HG03342 (cell line): Measurements from ENCODE around the gene RAI14.

Experiments used
- ATAC-seq: cut with Tn5 transposase; IDR thresholded peaks from one replicate; pipeline ENCODE4 v1.9.1; 2021; ENCODE audit warnings: mild to moderate bottlenecking, moderate library complexity; ENCODE audit not compliant: unreplicated experiment

Gene RAI14

DNA sequence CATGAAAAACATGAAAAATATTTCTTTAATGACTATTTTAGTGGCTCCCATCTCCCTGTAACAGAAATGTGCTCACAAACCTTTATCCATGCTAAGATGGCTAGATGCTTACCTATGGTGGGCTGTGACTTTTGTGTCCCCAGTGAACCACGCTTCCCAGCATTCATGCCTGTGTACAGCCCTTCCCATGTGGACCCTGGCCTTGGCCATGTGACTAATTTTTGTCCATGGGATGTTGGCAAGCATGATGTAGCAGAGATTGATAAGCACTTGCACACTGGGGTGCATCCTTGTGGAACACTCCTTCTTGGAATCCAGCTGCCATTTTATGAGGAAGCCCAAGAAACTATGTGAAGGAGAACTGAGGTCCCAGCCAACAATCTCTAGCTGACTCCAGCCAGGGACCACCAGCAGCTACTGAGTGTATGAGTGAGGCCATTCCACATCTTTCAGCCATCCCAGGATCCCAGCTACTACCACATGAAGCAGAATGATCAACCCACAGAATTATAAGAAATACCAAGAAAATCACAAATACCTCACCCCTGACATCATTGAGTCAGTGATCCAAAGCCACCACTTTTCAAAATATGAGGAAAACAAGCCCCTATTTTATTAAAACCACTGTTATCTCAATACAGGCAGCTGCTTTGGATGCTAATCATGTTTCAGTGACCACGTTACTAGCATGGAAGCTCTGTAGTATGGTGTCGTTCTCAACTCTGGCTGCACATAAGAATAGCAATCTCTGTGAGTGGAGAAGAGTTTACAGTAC lies 16.1 kb upstream of the RAI14 start:
- no peak for ATAC-seq

DNA sequence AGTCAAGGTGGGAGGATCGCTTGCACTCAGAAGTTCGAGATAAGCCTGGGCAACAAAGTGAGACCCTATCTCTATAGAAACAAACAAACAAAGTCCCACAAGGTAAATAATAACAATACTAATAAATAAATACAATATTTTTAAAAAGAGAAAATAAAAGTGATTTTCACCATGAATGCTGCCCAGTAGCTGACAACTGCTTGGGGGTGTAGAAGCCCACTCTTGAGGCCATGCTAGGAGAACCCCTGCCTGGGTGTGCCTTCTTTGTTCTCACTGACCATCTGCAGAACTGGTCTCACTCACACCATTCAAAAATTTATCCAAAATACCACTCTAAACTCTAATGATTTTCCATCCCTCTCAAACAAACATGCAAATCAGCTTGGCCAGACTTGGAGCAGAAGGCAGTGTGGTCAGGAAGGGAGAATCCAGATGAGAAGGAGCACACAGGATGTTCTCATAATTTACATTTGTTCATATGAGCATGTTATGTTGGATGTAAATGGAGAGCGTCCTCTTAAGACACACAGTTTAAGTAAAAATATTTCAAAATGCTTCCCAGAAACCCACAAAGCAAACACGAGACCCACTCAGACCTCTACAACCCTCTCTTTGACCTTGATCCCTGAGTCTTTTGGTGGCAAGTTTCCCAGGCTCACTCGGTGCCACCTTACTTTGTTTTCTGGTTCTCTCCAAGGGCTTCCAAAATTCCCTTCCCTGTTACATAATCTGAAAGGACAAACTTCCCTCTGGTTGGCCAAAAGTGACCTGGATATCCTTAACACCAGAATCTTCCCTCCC lies 7.9 kb upstream of the RAI14 start:
- ATAC-seq = no peak

DNA sequence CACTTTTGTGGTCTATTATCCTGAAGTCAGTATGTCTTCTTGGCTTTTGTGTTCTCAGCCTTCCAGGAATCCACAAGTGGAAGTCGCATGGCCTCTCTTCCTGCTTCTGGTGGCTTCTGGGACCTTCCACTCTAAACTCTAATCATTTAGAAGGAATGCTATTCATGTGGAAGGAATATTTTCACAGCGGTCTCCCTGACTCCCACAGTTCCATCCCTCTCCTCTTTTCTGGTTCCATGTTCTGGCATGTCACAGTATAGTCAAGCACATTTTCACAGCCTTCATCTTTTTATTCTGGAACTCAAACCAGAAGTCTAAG lies 7.3 kb upstream of the RAI14 start:
- no peak for ATAC-seq

DNA sequence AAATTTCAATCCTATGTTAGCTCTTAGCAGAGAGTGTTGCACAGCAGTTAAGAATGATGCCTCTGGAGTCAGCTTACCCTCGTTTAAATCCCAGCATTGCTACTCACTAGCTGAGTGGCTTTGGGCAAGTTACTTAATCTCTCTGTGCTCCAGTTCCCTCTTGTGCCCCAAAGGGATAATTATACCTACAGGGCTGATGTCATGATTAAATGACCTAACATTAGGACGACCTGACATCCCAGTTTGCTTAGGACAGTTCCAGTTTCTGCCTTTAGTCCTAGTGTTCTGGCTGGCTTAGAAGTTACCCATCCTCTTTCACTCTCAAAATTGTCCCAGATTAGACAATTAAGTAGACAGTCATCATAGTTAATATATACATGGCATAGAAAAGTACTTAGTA lies 4.3 kb upstream of the RAI14 start:
- ATAC-seq = no peak

DNA sequence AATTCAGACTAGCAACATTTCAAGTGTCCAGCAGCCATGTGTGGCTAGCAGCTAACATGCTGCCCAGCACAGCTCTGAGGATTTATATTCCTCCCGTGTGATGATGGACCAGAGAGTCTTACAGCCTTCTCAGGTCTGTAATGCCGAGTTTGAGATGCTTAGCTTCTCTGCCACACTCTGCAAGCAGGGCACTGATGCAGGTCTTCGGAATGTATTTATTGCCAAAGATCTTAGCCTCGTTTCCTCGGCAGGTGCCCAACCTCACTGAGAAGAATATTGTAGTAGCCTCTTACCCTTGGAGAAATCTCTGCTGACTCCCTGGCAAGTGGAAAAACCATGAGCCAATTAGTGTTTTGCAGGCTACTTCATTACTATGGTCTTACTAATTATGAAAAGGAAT lies 3.7 kb upstream of the RAI14 start:
- no peak for ATAC-seq

DNA sequence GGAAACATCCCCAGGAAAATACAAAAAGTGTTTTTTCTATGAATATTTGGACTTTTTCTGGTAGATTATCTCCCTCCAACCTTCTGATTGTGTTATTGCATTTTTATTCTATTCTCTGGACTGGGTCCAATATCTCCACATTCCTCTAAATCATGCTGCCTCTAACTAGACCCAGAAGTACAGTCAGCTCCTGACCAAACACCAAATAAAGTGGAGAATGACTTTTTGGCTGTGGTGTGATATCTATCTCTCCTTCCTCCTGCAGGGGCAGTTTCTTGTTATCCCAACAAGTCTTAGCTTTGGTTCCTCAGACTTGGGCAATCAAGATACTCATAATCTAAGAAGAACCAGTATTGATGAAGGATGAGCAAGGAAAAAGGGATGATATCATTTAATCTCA lies 3.2 kb upstream of the RAI14 start:
- no peak for ATAC-seq

DNA sequence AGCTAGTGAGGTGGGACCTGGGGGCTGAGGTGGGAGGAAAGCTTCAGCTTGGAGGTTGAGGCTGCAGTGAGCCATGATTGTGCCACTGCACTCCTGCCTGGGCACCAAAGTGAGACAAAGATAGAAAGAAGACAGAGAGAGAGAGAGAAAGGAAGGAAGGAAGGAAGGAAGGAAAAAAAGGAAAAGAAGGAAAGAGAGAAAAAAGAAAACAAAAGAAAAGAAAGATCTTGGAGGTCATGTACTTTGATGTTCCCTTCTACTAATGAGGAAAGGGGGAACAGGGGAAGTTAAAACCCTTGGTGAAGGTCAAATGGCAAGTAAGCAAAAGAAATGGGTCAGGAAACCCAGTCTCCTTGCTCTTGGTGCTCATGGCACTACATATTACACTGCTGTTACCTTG lies 2.4 kb upstream of the RAI14 start:
- ATAC-seq = no peak

DNA sequence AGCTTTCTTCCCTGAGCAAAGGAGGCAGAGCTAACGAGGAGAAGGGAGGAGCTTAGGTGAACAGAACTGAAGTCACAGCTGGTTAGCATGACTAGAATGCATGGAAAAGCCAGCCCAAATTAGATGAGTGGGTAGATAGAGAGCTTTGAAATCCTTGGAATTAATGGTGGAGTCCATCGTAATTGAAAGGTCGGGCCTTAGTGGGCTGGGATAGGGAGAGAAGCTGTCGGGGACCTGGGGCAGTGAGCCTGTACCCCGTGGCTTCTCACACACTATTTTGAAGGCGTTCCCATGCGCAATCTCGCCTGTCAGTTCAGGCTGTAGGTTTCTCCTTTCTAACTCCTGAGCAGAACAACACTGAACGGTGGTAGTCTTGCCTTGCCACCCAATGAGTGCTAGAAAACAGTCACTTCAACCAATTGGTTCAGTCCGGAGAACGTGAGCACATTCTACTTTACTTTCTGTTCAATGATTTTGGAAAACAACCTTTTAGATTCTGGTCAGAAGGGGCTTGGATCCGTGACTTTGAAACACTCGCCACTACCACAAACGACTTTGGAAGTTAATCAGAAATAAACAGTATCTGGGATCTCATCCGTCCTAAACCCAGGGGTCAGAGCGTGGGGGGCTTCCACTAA lies 655 bp upstream of the RAI14 start:
- no peak for ATAC-seq

DNA sequence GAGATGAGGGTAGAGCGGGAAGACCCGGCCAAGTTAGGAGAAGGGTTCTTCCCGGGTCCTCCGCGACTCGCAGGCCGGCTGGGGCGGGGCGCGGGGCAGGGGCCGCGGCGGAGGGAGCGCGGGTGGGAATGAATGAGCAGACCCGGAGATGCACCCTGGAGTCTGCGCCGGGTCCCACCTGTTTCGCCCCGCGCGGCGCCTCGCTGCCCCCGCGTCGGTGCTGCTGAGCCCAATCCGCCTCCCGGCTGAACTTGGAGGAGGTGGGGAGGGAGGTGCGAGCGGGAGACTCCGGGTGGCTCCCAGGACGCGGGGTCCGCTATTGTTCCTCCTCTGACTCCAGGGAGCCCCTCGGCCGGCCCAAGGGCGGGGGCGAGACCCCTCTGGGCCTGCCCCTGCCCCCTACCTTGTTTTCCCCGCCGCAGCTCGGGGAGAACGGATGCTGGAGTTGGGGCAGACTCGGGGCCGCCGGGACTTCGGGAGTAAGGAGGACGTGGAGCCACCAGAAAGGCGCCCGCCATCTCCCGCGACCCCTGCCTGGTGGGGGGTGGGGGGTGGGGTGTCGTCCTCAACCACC lies 659 bp downstream of the RAI14 start:
- no peak for ATAC-seq

DNA sequence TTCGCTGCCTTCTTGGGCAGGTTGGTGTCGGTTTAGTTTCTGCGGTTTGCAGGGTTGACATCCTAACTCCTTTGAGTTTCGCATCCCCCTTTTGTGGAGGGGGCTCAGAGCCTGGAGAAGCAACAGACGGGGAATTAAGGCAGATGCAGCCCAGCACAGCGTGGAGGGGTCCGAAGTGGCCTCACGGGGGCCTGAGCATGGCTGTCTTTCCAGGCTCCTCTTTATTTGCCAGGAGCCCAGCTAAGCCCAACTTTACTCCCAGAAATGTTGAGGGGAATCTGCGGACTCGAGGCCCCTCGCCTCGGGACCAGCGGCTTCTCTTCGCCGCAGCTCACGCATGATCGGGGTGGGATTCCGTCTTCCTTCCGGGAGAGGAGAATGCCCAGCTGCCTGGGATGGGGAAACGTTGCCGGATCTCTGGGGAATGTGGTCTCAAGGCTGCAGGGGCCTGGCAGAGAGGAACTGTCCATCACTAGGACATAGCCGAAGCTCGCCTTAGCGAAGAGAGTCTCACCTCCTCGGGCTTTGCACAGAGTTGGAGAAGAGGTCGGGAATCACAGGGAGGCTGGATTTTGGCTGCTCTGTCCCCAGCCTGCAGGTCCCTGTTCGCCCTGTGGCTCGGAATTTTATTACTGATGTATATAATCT lies 1.3 kb downstream of the RAI14 start:
- ATAC-seq = no peak

DNA sequence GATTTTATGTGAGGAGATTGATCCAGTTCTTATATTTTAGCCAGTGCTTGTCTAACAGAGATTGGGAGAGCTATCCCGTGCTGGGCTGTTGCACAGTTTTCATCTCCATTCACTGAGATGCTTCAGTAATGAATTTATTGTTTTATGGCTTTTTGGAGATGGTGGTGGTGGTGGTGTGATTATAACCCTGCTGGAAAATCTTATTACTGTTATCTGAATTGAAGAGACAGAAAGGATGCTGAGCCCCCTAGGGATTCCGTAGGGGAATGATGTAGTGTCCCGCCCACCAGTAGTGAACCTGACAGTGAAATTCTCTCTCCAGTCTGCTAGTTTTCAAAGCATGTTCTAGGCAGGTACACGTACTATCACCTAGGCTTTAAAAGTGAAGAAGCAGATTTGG lies 1.9 kb downstream of the RAI14 start:
- ATAC-seq = no peak

DNA sequence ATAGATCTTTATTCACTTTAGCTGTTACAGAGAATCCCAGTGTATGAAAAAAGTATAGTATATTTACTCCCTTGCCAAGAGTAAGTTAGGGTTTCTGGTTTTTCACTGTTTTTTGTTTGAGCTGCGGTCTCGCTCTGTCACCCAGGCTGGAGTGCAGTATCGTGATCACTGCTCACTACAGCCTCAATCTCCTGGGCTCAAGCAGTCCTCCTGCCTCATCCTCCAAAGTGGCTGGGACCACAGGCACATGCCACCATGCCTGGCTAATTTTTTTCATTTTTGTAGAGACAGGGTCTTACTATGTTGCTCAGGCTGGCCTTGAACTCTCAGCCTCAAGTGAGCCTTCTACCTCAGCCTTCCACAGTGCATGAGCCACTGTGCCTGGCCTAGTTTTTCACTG lies 3.0 kb downstream of the RAI14 start:
- no peak for ATAC-seq

DNA sequence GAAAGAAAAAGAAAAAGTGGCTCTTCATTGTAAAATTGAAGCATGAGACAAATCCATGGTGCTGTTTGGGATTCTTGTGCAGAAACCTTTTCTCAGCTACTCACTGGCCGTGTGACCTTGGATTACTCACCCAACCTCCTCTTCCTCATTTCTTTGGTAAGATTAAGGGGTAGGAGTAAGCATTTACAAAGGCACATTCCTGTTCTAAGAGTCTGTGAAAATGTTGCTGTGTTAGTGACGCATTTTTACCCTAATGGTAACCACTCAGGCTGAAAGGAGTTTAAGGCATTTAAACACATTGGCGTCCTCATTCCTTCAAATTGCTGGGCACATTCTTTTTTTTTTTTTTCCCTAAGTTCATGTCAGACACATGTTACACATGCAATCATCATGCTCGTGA lies 4.3 kb downstream of the RAI14 start:
- no peak for ATAC-seq

DNA sequence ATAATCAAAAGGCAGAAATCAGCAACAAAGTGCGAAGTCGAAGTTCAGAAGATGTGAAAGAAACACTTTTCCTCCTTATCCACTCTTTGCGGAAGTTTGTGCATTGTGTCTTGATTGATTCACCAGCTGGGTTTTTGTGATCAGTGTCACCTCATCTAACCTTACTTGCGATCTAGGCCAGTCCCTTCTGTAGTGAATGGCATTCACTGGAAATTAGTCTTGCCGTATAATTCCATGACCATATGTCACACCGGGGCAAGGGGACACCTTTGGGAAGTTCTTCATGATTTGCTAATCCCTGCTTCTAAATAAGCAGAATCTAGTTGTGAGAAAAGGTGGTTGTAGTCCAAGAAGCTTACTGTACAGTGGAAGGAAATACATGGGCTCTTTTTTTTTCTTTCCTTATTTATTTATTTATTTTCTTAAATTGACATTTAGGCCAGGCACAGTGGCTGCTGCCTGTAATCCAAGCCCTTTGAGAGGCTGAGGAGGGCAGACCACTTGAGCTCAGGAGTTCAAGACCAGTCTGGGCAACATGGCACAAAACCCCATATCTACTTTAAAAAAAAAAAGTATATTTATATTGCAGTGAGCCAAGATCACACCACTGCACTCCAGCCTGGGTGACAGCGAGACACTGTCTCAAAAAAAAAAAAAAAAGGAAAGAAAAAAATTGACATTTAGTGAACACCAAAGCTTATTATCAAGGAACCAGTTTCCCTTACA lies 7.8 kb downstream of the RAI14 start:
- no peak for ATAC-seq

DNA sequence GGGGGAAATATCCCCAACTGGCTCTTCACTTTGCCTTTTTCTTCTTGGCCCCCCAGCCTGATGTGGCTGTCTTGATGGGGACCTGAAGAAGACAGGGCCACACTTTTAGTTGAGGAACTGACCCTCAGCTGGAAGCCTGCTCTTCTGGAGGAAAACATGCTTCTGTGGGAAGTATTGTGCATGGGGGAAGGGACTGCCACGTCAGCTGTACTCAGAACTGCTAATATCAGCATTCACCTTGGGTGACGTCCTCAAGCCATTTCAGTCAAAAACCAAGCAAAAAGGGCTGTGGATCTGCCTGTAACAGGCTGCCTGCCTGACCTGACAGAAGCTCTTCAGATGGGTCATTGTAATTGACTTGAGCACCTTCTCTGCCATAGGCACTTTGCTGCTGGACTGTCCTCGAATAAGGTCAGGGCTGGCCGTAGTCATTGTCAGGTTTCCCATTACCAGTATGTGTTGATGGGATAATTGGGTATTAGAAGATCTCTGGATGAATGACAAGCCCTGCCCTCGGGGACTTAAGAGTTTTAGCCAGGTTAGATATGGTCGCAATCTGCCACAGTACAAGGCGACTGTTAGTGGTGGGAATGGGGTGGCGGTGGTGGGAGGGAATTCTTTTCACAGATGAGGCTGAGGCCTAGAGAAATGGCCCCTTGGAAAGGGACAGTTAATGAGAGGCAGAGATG lies 10.4 kb downstream of the RAI14 start:
- no peak for ATAC-seq

DNA sequence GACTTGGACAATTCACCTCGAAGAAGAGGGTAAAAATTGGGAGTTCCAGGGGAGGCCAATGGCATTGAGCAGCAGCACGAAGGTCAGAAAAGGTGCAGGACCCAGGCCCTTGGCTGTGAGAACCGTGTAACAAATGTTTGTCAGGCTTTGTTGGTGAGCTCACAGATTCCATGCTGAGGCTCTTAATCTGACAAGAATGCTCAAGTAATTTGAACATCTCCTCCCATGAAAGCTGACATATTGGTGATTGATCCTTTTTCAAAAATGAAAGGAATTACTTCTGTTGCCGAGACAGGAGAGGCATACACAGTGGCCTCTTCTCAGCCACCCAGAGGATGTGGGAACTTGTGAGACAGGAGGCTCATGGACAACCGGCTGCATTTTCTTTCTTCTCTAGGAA lies 11.6 kb downstream of the RAI14 start:
- no peak for ATAC-seq

DNA sequence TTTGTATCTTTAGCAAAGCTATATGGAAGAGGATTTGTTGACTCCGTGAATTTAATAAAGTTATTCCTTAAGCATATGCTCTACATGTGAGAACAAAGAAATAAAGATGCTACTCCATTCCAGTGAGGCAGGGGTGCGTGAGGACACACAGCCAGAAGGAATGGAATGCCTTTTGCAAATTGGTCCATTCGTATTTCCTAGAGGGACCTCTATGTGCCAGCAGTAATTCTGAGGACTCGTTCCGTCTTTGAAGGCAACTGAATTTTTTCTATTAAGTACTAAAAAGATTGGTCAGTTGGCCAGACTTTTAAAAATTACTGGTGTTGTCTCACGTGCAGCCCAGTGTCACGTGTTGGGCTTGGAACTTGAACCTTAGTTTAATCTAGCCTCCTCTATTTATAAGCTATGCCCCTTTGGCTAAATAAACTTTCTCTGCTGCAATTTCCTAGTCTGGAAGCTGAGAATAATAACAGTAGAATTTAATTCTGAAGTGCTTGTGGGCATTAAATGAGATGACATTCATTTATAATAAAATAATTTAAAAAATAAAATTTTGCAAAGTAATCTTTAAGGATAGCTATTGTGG lies 13.9 kb downstream of the RAI14 start:
- ATAC-seq = no peak

DNA sequence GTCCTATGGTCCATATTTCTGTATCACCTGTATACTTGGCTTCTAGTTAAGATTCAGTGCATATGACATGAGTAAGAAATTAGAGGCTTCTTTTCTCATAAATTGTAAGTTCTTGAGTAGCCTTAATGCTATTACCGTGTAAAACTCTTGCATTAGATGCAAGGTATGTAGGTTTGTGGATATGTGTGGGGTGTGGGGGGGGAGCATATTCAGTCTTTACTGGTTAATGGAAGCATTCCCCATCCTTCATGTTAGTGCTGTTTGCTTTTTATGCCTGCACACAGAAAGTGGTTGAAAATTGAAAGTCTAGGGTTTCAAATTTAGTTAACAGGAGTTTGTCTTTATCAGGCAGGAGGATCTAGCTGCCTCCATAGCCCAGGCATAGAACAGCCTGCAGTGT lies 16.1 kb downstream of the RAI14 start:
- no peak for ATAC-seq

DNA sequence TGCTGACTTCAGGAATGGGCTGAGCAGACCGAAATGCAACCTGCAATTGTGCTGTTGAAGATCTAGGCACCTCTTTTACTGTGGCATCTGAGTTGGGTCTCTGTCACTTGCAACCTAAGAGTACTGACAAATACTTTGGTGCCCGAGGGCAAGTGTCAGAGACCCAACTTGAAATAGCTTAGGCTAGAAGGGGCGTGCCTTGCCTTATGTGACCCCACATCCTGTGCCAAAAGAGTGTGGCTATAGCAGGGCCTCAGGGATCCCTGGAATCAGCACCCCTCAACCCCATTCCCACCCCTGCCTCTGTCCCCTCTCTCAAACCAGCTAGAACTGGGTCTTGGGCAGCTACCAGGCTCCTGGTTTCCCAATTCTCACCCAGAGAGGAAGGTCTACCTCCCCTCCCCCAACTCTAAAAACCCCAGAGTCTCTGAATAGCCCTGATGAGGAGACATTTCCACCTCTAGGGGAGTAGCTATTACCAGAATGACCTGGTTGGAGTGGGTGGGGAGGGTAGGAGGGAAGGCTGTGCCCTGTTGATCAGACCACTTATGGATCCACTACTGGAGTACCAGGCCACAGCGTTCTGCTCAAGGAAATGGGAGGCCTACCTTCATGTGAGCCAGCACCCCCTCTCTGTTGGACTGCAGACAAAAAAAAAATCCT lies 17.5 kb downstream of the RAI14 start:
- ATAC-seq = no peak
